GM21737 (cell line): ENCODE data around the gene ARL3.
A peak's percentile ranks its signal among the peaks of the same experiment; 100 is the strongest.
"Not testable (repeated sequence)": the region's sequence is repeated elsewhere in the genome, so short reads cannot be mapped to it uniquely, and the experiment has no call there.

Source experiments
- ATAC-seq: cut with Tn5 transposase; IDR thresholded peaks from one replicate; pipeline ENCODE4 v1.9.1; 2021; ENCODE audit warnings: mild to moderate bottlenecking, moderate library complexity; ENCODE audit not compliant: unreplicated experiment

The ARL3 gene, protein sequence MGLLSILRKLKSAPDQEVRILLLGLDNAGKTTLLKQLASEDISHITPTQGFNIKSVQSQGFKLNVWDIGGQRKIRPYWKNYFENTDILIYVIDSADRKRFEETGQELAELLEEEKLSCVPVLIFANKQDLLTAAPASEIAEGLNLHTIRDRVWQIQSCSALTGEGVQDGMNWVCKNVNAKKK

DNA sequence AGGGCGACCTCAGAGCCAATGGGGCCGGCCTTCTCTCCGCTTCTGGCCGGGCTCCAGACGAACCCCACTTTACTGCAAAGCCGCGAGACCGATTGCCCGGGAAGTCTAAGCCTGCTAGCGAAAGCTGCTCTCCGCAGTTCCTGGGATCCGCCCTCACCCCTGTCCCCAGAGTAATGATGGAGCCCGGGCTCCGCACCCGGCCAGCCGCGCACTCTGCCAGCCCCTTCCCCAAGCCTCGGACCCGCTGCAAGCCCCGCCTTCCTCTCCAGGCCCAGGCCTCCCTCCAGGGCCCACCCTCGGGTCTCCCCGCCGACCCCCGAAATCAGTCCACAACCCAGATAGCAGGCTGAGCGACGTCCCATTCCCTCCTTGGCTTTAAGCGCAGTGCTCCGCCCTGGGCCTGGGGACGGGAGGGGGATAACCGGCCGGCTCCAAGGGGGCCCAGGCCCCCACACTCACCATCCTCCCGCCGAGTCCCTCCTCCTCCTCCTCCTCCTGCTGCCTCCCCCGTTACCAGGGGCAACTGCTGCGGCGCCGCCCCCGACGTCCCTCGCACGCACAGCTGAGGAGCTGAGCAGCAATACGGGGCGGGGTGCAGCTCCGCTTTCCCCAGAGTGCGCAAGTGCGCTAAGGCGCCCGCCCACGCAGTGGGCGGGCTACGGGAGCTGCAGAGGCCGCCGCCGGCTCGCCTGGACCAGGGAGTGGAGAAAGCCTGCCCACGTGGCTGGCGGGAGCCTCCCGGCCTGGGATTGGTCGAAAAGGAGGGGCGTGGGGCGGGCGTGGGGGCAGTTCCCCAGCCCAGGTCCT lies at the start of gene ARL3:
Gene ARL3 (minus strand): TSS at position 584 of the 807 bp plus-strand sequence. CDS start 122 bp downstream, at position 462.
- ATAC-seq = peak; percentile 82

- no peak for ATAC-seq
Measured at GRCh38 chr10:102763037-102763607, 48.9 kb upstream of the ARL3 start.

GRCh38 chr10:102762401-102763015 lies 48.3 kb upstream of the ARL3 start:
- no peak for ATAC-seq

GRCh38 chr10:102761981-102762380 lies 47.8 kb upstream of the ARL3 start:
- no peak for ATAC-seq

GRCh38 chr10:102759497-102760210 lies 45.5 kb upstream of the ARL3 start:
- no peak for ATAC-seq

DNA sequence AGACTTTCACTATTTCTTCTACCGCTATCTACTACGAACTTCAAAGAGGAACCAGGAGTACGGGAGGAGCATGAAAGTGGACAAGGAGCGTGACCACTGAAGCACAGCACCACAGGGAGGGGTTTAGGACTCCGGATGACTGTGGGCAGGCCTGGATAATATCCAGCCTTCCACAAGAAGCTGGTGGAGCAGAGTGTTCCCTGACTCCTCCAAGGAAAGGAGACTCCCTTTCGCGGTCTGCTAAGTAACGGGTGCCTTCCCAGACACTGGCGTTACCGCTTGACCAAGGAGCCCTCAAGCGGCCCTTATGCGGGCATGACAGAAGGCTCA lies 44.7 kb upstream of the ARL3 start:
- ATAC-seq = not testable (repeated sequence)

- no peak for ATAC-seq
Measured at GRCh38 chr10:102758240-102758932, 44.2 kb upstream of the ARL3 start.

- ATAC-seq = no peak
Measured at GRCh38 chr10:102757323-102757722, 43.1 kb upstream of the ARL3 start.

GRCh38 chr10:102753718-102754117 lies 39.5 kb upstream of the ARL3 start:
- no peak for ATAC-seq

DNA sequence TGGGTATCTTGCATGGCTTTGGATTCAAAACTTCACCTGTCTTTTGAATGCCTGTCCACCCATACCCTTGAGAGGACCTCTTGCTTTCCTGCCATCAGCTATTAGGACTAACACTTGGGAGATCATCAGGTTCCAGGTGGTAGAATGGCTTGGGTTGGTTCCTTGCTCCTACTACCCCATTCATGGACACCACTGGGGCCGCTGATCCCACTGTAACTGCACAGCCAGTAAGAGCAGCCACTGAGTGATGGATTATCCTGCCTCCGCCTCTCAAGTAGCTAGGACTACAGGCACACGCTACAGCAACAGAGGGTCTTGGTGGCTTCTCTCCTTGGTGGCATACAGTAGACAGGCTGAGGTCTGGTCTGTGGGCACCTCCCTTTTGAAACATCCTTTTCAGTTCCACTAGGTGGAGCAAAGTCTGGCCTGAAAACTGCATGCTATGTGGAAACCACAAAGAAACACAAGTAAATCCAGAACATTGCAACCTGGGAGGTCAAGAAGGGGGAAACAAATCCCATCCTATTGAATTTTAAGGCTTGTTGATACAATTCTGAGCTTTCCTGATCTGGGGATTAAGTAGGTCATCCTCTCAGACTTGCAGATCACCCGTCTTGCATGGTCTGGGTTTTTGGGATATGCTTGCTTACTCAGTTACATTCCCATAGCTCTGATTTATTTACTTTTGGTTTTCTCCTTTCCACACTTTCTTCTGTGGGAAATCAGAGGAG lies 38.9 kb upstream of the ARL3 start:
- ATAC-seq = no peak

DNA sequence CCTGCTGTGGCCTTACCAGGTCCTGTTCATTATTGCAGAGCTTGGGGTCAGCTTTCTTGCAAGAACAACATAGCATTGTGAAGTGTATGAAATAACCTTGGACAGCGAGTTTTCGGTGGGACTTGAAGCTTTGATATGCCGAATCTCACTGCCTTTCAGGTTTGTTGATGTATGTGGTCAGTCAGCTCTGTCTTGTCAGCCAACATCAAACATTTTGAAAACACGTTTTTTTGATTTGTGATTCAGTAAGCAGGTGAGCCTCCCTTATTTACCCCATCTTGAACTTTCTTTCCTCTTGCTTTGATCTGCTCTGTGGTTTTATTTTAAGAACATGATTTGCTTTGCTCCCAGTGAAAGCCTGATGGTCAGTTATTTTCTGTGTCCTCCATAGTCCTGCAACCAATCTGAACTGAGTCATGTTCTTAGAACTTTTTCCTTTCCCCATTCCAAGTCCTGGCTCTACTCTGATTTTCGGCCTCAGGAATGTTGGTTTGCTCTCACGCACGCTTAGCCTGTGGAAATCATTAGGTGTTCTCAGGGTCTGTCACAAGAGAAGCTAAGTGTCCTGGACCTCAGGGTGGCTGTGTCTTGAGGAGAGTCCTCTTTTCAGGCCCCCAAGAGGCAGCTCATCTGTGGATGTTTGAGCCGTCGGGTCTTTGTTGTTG lies 38.2 kb upstream of the ARL3 start:
- no peak for ATAC-seq

DNA sequence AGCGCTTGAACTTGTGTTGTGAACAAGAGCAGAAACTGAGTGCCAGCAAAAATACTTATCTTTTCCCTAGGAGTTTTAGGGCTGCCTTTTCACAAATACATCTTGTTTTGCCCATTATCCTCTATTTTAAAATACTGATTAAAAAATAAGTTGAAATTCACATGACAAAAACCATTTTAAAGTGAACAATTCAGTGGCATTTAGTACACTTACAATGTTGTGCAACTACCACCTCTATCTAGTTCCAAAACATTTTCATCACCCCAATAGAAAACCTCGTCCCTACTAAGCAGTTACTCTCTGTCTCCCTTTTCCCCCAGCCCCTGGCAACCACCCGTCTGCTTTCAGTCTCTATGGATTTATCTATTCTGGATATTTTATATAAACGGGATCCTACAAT lies 31.0 kb upstream of the ARL3 start:
- no peak for ATAC-seq

- ATAC-seq = no peak
Measured at GRCh38 chr10:102744374-102745051, 30.3 kb upstream of the ARL3 start.

DNA sequence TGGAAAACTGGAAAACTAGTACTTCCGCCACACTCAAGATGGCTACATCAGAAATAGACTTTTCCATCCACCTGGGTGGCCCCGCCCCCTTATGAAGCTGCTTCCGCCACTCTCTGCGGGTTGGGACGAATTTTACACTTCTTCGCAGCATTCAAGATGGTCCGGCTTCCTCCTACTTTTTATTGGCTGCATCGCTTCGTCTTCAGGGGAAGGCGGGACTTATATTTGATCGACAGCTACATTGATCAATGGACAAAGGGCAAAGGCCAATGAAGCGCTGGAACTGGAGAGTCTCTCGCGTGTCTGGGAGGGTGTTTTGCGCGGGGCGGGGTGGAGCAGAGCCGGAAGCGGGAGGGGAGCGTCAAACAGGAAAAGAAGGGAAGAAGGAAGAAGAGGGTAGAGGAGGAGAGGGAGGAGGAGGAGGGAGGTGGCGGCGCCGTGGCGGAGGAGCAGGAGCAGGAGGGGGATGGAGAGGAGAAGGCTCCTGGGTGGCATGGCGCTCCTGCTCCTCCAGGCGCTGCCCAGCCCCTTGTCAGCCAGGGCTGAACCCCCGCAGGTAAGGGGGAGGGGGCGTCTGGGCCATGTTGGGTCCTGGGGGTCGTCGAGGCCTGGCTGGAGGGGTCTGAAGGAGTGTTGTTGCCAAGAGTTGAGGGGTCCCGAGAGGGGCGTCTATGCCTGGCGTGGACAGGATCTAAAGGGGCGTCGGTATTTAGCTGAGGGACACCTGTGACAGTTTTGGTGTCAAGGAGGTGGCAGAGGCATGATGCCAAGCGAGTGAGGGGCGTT lies 29.6 kb upstream of the ARL3 start, which contains the start of gene WBP1L:
Gene WBP1L (plus strand): TSS at position 361 of the 786 bp plus-strand sequence. CDS start 106 bp downstream, at position 467.
- peak; percentile 98 for ATAC-seq

GRCh38 chr10:102743078-102743587 lies 28.9 kb upstream of the ARL3 start:
- ATAC-seq = no peak

GRCh38 chr10:102742313-102742712 lies 28.1 kb upstream of the ARL3 start:
- ATAC-seq = not testable (repeated sequence)

DNA sequence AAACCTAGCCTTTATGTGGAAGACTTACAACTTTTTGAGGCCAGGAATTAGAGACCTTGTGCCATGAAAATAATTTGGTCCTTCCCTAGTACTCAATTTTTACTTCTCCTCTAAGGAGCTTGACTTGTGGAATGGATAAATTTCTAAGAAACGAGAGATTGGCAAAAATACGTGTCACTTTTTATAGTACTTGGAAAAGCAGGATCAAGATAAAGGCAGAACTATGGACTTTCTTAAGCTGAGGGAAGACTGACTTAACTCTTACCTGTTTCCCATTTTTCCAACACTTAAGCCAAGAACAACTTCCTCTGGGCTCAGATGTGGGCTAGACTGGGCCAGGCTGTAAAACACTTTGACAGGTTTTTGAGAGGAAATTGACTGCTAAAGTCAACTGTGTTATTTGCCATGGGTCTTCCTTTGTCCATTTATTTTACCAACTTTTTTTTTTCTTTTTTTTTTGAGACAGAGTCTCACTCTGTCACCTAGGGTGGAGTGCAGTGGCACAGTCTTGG lies 27.6 kb upstream of the ARL3 start:
- ATAC-seq = no peak
